Hepatocyte (in vitro differentiated cells): ENCODE results near the gene SCAPER. TPM values are rescaled to one million over a fixed set of nuclear protein-coding genes. Genes with fewer than 3 reads are reported as not detected.
"Not testable (repeated sequence)": the region's sequence is repeated elsewhere in the genome, so short reads cannot be mapped to it uniquely, and the experiment has no call there.

Experiments
- DNase-seq: peaks from one replicate; pipeline ENCODE4 v3.0.0-alpha.2; 2016; ENCODE audit warnings: low spot score
- H2AFZ ChIP-seq: fragments of 200-600 bp; sonication (generic); 2 replicates; pipeline ENCODE4 v1.6.0; 2016; ENCODE audit warnings: antibody characterized with exemption, mild to moderate bottlenecking
- H3K27ac ChIP-seq: fragments of 200-600 bp; sonication (generic); 2 replicates; pipeline ENCODE4 v1.5.1; 2016; ENCODE audit warnings: mild to moderate bottlenecking
- H3K27me3 ChIP-seq: fragments of 200-600 bp; sonication (generic); 2 replicates; pipeline ENCODE4 v1.6.1; 2016
- H3K36me3 ChIP-seq: fragments of 200-600 bp; sonication (generic); replicated peaks from 2 replicates; pipeline ENCODE4 v1.5.1; 2016; ENCODE audit warnings: low read depth; ENCODE audit not compliant: insufficient read depth
- H3K4me1 ChIP-seq: fragments of 200-600 bp; sonication (generic); 2 replicates; pipeline ENCODE4 v1.5.1; 2016; ENCODE audit warnings: mild to moderate bottlenecking, moderate library complexity; ENCODE audit not compliant: insufficient read depth
- H3K4me2 ChIP-seq: fragments of 200-600 bp; sonication (generic); 2 replicates; pipeline ENCODE4 v1.6.0; 2016
- H3K4me3 ChIP-seq: fragments of 200-600 bp; sonication (generic); 2 replicates; pipeline ENCODE4 v1.5.1; 2016; ENCODE audit warnings: mild to moderate bottlenecking
- H3K79me2 ChIP-seq: fragments of 200-600 bp; sonication (generic); 2 replicates; pipeline ENCODE4 v1.6.0; 2017; ENCODE audit warnings: mild to moderate bottlenecking
- H3K9me2 ChIP-seq: fragments of 200-600 bp; sonication (generic); replicated peaks from 2 replicates; pipeline ENCODE4 v1.6.0; 2017; ENCODE audit warnings: mild to moderate bottlenecking; ENCODE audit not compliant: insufficient read depth
- H3K9me3 ChIP-seq: fragments of 200-600 bp; sonication (generic); 2 replicates; pipeline ENCODE4 v1.5.1; 2016; ENCODE audit warnings: low read depth, mild to moderate bottlenecking
- H4K20me1 ChIP-seq: fragments of 200-600 bp; sonication (generic); 2 replicates; pipeline ENCODE4 v1.6.0; 2016; ENCODE audit warnings: mild to moderate bottlenecking; ENCODE audit not compliant: insufficient read depth, poor library complexity, severe bottlenecking
- EZH2 ChIP-seq: fragments of 200-600 bp; sonication (generic); IDR thresholded peaks from 2 replicates; pipeline ENCODE4 v1.6.1; 2016; ENCODE audit warnings: antibody characterized with exemption, mild to moderate bottlenecking, borderline replicate concordance
- EZH2phosphoT487 ChIP-seq: fragments of 200-600 bp; sonication (generic); IDR thresholded peaks from one replicate; pipeline ENCODE4 v1.6.1; 2018; ENCODE audit warnings: antibody characterized with exemption, mild to moderate bottlenecking, low read depth, moderate library complexity; ENCODE audit not compliant: unreplicated experiment, severe bottlenecking
- WGBS: methylation state at CpG from one replicate; pipeline ENCODE4 v1.1.6; 2016; ENCODE audit warnings: low lambda C conversion rate; ENCODE audit errors: missing lambda C conversion rate; 5-methylcytosine and 5-hydroxymethylcytosine counted together
- polyA plus RNA-seq: library from polyadenylated mRNA; unstranded; fragments of >200 nt; fragmentation: Nextera tagmentation; extraction: Ambion mirVana; gene quantifications from 2 replicates; pipeline ENCODE4 v1.2.1, GENCODE V29; 2016
- total RNA-seq: library from RNA; depleted of rRNA; stranded (reverse); fragments of >200 nt; gene quantifications from 2 replicates; pipeline ENCODE4 v1.2.3, GENCODE V29; 2014
- TF ChIP-seq, protein P1 (sequence below): fragments of 200-600 bp; sonication (generic); IDR thresholded peaks from 2 replicates; pipeline ENCODE4 v1.5.1; 2016; ENCODE audit warnings: antibody characterized with exemption, mild to moderate bottlenecking; ENCODE audit not compliant: poor library complexity

The SCAPER gene
- total and polyA plus RNA-seq, 2 experiments from 2014 or later = 20.8 to 27.4 TPM

DNA sequence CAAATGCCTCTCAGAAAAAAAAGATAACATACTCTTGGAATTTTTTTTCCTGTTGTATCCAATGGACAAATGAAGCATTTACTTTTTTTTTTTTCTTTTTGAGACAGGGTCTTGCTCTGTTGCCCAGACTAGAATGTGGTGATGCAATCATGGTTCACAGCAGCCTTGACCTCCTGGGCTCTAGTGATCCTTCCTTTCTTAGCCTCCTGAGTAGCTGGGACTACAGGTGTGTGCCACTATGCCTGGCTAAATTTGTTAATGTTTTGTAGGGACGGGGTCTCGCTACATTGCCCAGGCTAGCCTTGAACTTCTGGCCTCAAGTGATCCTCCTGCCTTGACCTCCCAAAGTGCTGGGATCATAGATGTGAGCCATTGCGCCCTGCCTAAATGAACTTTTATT, 401.3 kb downstream of the SCAPER start:
- Histone ChIP-seq H3K36me3 (no peaks in the 10 kb centered on the region), H3K27ac (no peak overlapping the region), H3K4me1 (no peaks in the 10 kb centered on the region), H2AFZ (no peak overlapping the region), H3K9me3 (no peaks in the 10 kb centered on the region), H3K27me3 (no peaks in the 10 kb centered on the region), H3K79me2 (no peaks in the 10 kb centered on the region), H3K4me3 (no peak overlapping the region), H3K9me2 (no peaks in the 10 kb centered on the region), H3K4me2 (no peak overlapping the region), H4K20me1 (no peaks in the 10 kb centered on the region)
- no peak for TF ChIP-seq EZH2
- TF ChIP-seq EZH2phosphoT487 = no peak
- WGBS = 97% methylated on average over 3 of the region's 3 CpGs
- no peak for DNase-seq

- Histone ChIP-seq H3K27me3 (no peaks in the 10 kb centered on the region), H3K36me3 (no peaks in the 10 kb centered on the region), H4K20me1 (no peaks in the 10 kb centered on the region), H2AFZ (no peak overlapping the region), H3K9me3 (no peaks in the 10 kb centered on the region), H3K27ac (no peak overlapping the region), H3K4me1 (no peaks in the 10 kb centered on the region), H3K9me2 (no peaks in the 10 kb centered on the region), H3K4me3 (no peak overlapping the region), H3K79me2 (no peaks in the 10 kb centered on the region), H3K4me2 (no peak overlapping the region)
- TF ChIP-seq, protein P1, sequence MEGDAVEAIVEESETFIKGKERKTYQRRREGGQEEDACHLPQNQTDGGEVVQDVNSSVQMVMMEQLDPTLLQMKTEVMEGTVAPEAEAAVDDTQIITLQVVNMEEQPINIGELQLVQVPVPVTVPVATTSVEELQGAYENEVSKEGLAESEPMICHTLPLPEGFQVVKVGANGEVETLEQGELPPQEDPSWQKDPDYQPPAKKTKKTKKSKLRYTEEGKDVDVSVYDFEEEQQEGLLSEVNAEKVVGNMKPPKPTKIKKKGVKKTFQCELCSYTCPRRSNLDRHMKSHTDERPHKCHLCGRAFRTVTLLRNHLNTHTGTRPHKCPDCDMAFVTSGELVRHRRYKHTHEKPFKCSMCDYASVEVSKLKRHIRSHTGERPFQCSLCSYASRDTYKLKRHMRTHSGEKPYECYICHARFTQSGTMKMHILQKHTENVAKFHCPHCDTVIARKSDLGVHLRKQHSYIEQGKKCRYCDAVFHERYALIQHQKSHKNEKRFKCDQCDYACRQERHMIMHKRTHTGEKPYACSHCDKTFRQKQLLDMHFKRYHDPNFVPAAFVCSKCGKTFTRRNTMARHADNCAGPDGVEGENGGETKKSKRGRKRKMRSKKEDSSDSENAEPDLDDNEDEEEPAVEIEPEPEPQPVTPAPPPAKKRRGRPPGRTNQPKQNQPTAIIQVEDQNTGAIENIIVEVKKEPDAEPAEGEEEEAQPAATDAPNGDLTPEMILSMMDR = no peak
- TF ChIP-seq EZH2 (no peak), EZH2phosphoT487 (no peak)
- no peak for DNase-seq
Observed at GRCh38 chr15:76503121-76503520, 402.0 kb downstream of the SCAPER start.

GRCh38 chr15:76502678-76503077, 402.5 kb downstream of the SCAPER start:
- TF ChIP-seq, protein P1 = no peak
- TF ChIP-seq EZH2 = no peak
- no peak for TF ChIP-seq EZH2phosphoT487
- H4K20me1 ChIP-seq = no peaks in the 10 kb centered on the region
- H3K27ac ChIP-seq = no peak overlapping the region
- H3K4me1 ChIP-seq = no peaks in the 10 kb centered on the region
- H3K27me3 ChIP-seq = no peaks in the 10 kb centered on the region
- H3K4me3 ChIP-seq = no peak overlapping the region
- H3K9me2 ChIP-seq = no peaks in the 10 kb centered on the region
- H3K36me3 ChIP-seq = no peaks in the 10 kb centered on the region
- H3K4me2 ChIP-seq = no peak overlapping the region
- WGBS = 66% methylated on average over 3 of the region's 3 CpGs
- no peaks in the 10 kb centered on the region for H3K79me2 ChIP-seq
- no peak for DNase-seq
- no peaks in the 10 kb centered on the region for H3K9me3 ChIP-seq
- no peak overlapping the region for H2AFZ ChIP-seq

DNA sequence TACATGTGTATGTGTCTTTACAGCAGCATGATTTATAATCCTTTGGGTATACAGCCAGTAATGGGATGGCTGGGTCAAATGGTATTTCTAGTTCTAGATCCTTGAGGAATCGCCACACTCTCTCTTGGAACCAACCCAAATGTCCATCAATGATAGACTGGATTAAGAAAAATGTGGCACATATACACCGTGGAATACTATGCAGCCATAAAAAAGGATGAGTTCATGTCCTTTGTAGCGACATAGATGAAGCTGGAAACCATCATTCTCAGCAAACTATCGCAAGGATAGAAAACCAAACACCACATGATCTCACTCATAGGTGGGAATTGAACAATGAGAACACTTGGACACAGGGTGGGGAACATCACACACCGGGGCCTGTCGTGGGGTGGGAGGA, 403.0 kb downstream of the SCAPER start:
- not testable (repeated sequence) for H3K9me2 ChIP-seq, H3K4me3 ChIP-seq, H3K79me2 ChIP-seq, H3K4me1 ChIP-seq, H4K20me1 ChIP-seq, H2AFZ ChIP-seq, H3K27me3 ChIP-seq, DNase-seq, H3K4me2 ChIP-seq, H3K27ac ChIP-seq, H3K36me3 ChIP-seq, H3K9me3 ChIP-seq
- 93% methylated on average over 5 of the region's 6 CpGs for WGBS

- Histone ChIP-seq H3K4me1 (no peaks in the 10 kb centered on the region), H3K36me3 (no peaks in the 10 kb centered on the region), H3K27ac (peak overlapping the region; percentile 49), H3K4me3 (no peak overlapping the region), H4K20me1 (no peaks in the 10 kb centered on the region), H3K27me3 (no peaks in the 10 kb centered on the region), H3K9me3 (no peaks in the 10 kb centered on the region), H3K4me2 (no peak overlapping the region), H2AFZ (no peak overlapping the region), H3K79me2 (no peaks in the 10 kb centered on the region), H3K9me2 (no peaks in the 10 kb centered on the region)
- no peak for DNase-seq
- TF ChIP-seq EZH2 = no peak
- no peak for TF ChIP-seq EZH2phosphoT487
- TF ChIP-seq, protein P1 = no peak
- WGBS = 91% methylated on average over 1 of the region's 1 CpG
Observed at GRCh38 chr15:76501726-76502125, 403.4 kb downstream of the SCAPER start.
